ENCODE data around the gene ATG9B. TPM values are rescaled to one million over a fixed set of nuclear protein-coding genes. Genes with fewer than 3 reads are reported as not detected.

ATG9B gene
- total RNA-seq (ENCODE audit: low replicate concordance): under 0.01 and 0.98 TPM in 2 replicates

GRCh38 chr7:151024435-151025056 is at the start of gene ATG9B:
ATG9B (minus strand) TSS chr7:151024494; CDS start chr7:151024423, 71 bp downstream.
- DNase-seq (ENCODE audit: low read depth): no peak
- H3K4me3 ChIP-seq (ENCODE audit: low read depth, low read length): no peak within 1 kb of the TSS
- TF ChIP-seq, protein P1, sequence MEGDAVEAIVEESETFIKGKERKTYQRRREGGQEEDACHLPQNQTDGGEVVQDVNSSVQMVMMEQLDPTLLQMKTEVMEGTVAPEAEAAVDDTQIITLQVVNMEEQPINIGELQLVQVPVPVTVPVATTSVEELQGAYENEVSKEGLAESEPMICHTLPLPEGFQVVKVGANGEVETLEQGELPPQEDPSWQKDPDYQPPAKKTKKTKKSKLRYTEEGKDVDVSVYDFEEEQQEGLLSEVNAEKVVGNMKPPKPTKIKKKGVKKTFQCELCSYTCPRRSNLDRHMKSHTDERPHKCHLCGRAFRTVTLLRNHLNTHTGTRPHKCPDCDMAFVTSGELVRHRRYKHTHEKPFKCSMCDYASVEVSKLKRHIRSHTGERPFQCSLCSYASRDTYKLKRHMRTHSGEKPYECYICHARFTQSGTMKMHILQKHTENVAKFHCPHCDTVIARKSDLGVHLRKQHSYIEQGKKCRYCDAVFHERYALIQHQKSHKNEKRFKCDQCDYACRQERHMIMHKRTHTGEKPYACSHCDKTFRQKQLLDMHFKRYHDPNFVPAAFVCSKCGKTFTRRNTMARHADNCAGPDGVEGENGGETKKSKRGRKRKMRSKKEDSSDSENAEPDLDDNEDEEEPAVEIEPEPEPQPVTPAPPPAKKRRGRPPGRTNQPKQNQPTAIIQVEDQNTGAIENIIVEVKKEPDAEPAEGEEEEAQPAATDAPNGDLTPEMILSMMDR (IDR thresholded peaks at IDR 0.05; ENCODE audit: insufficient read depth, low read length): no peak

DNA sequence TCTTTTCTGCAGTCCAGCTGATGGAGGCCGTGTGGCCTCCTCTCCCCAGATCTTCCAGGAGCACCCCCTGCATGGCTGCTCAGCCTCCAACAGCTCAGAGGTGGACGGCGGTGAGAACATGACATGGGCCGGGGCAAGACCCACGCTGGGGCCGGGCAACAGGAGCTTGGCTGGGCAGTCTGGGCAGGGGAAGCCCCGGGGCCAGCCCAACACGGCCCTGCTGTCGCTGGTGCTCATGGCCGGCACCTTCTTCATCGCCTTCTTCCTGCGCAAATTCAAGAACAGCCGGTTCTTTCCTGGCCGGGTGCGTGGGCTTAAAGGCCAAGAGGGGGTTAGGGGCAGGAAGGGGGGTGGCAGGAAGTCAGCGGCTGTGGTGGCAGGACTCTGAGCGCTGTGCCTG is 49.7 kb upstream of the ATG9B start:
- no peak for DNase-seq (ENCODE audit: low read depth)
- H3K4me3 ChIP-seq (ENCODE audit: low read depth, low read length): no peak overlapping the region
- TF ChIP-seq, protein P1 (IDR thresholded peaks at IDR 0.05; ENCODE audit: insufficient read depth, low read length): no peak

DNA sequence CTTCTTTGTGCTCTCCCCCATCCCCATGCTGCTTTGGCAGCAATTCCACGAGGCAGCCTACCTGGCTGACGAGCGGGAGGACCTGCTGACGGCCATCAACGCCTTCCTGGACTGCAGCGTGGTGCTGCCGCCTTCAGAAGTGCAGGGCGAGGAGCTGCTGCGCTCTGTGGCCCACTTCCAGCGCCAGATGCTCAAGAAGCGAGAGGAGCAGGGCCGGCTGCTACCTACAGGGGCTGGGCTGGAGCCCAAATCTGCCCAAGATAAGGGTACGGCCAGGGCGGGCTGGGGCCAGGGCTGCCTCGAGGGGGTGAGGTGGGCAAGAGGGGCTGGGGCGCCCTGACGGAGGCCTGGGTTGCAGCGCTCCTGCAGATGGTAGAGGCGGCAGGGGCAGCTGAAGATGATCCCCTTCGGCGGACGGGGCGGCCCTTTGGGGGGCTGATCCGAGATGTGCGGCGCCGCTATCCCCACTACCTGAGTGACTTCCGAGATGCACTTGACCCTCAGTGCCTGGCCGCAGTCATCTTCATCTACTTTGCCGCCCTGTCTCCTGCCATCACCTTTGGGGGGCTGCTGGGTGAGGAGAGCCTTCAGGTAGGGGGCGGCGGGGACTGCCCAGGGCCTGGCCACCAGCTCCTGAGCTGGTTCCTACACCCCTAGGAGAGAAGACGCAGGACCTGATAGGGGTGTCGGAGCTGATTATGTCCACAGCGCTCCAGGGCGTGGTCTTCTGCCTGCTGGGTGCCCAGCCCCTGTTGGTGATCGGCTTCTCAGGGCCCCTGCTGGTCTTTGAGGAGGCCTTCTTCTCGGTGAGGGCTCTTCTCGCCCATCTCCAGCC is 47.0 kb upstream of the ATG9B start:
- no peak overlapping the region for H3K4me3 ChIP-seq (ENCODE audit: low read depth, low read length)
- no peak for DNase-seq (ENCODE audit: low read depth)
- TF ChIP-seq, protein P1 (IDR thresholded peaks at IDR 0.05; ENCODE audit: insufficient read depth, low read length): no peak

- DNase-seq (ENCODE audit: low read depth): no peak
- TF ChIP-seq, protein P1 (IDR thresholded peaks at IDR 0.05; ENCODE audit: insufficient read depth, low read length): no peak
- no peak overlapping the region for H3K4me3 ChIP-seq (ENCODE audit: low read depth, low read length)
These were observed 46.3 kb upstream of the ATG9B start for GRCh38 chr7:151070574-151070960.

DNA sequence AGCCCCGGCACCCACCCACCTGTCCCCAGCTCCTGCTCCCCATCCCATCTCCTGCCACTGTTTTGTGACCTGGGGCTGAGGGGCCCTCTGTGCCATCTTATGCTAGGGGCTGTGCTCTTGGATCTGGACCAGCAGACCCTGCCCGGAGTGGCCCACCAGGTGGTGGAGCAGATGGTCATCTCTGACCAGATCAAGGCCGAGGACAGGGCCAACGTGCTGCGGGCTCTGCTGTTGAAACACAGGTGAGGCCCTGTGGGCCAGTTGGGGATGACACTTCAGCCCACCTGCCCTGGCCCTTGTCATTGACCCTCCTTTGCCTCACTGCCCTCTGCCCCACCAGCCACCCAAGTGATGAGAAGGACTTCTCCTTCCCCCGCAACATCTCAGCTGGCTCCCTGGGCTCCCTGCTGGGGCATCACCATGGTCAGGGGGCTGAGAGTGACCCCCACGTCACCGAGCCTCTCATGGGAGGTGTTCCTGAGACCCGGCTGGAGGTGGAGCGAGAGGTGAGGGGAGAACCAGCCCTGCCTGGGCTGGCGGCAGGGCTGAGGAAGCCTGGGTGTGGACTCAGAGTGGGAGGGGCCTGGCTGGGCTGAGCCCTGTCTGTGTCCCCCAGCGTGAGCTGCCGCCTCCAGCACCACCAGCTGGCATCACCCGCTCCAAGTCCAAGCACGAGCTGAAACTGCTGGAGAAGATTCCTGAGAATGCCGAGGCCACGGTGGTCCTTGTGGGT is 45.7 kb upstream of the ATG9B start:
- H3K4me3 ChIP-seq (ENCODE audit: low read depth, low read length): no peak overlapping the region
- TF ChIP-seq, protein P1 (IDR thresholded peaks at IDR 0.05; ENCODE audit: insufficient read depth, low read length): no peak
- no peak for DNase-seq (ENCODE audit: low read depth)

- H3K4me3 ChIP-seq (ENCODE audit: low read depth, low read length): no peak overlapping the region
- TF ChIP-seq, protein P1 (IDR thresholded peaks at IDR 0.05; ENCODE audit: insufficient read depth, low read length): no peak
- no peak for DNase-seq (ENCODE audit: low read depth)
These were observed 43.9 kb upstream of the ATG9B start for GRCh38 chr7:151068069-151068773.

All from fibroblast of the aortic adventitia (primary cell).